ENCODE results near the gene PALS2. TPM values are rescaled to one million over a fixed set of nuclear protein-coding genes. Genes with fewer than 3 reads are reported as not detected.

The PALS2 gene, protein sequence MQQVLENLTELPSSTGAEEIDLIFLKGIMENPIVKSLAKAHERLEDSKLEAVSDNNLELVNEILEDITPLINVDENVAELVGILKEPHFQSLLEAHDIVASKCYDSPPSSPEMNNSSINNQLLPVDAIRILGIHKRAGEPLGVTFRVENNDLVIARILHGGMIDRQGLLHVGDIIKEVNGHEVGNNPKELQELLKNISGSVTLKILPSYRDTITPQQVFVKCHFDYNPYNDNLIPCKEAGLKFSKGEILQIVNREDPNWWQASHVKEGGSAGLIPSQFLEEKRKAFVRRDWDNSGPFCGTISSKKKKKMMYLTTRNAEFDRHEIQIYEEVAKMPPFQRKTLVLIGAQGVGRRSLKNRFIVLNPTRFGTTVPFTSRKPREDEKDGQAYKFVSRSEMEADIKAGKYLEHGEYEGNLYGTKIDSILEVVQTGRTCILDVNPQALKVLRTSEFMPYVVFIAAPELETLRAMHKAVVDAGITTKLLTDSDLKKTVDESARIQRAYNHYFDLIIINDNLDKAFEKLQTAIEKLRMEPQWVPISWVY
- 19.6 to 27.5 TPM (median 20.5 TPM) in 5 replicates for total RNA-seq (2022; extraction: Qiagen RNA extraction; ENCODE audit: low read depth)

GRCh38 chr7:24572997-24573553, at the start of gene PALS2:
TSS of gene PALS2 (plus strand) at chr7:24573452. CDS start at chr7:24623668, 50,216 bp downstream.

Other genes starting within 250 kb of the PALS2 start
- 26.9 to 36.0 TPM (median 32.0 TPM) in 5 replicates for gene GSDME, start 184.0 kb downstream of the PALS2 start, total RNA-seq (2022; extraction: Qiagen RNA extraction; ENCODE audit: low read depth)